Glutamatergic neuron (in vitro differentiated cells): ENCODE results near the gene RABGGTA. TPM values are rescaled to one million over a fixed set of nuclear protein-coding genes. Genes with fewer than 3 reads are reported as not detected.
A peak's percentile ranks its signal among the peaks of the same experiment; 100 is the strongest.

ENCODE experiments used
- DNase-seq: peaks from one replicate; pipeline ENCODE4 v3.0.0; 2022
- H3K27ac Mint-ChIP-seq: one replicate; pipeline ENCODE4 v1.8.0; 2020; ENCODE audit warnings: mild to moderate bottlenecking, mixed read lengths, inconsistent platforms; ENCODE audit not compliant: unreplicated experiment
- H3K27me3 Mint-ChIP-seq: one replicate; pipeline ENCODE4 v1.8.0; 2020; ENCODE audit warnings: mild to moderate bottlenecking, moderate library complexity, mixed read lengths, inconsistent platforms; ENCODE audit not compliant: unreplicated experiment
- H3K36me3 Mint-ChIP-seq: one replicate; pipeline ENCODE4 v1.8.0; 2020; ENCODE audit warnings: mild to moderate bottlenecking, mixed read lengths, inconsistent platforms; ENCODE audit not compliant: unreplicated experiment
- H3K4me1 Mint-ChIP-seq: one replicate; pipeline ENCODE4 v1.8.0; 2020; ENCODE audit warnings: mild to moderate bottlenecking, low read depth, mixed read lengths, inconsistent platforms; ENCODE audit not compliant: unreplicated experiment
- H3K4me3 Mint-ChIP-seq: one replicate; pipeline ENCODE4 v1.8.0; 2020; ENCODE audit warnings: mild to moderate bottlenecking, mixed read lengths, inconsistent platforms; ENCODE audit not compliant: unreplicated experiment
- H3K9me3 Mint-ChIP-seq: one replicate; pipeline ENCODE4 v1.8.0; 2020; ENCODE audit warnings: mild to moderate bottlenecking, moderate library complexity, mixed read lengths, inconsistent platforms; ENCODE audit not compliant: unreplicated experiment
- total RNA-seq: library from RNA; stranded (reverse); fragmentation: NEBNext Ultra II Directional; extraction: Animal tissue kit (Norgen Biotek cat#: 25700); gene quantifications from one replicate; pipeline ENCODE4 v1.2.1, GENCODE V29; 2021; ENCODE audit not compliant: unreplicated experiment
- TF ChIP-seq, protein P1 (sequence below): fragments of 200-600 bp; sonication (generic); IDR thresholded peaks from one replicate; pipeline ENCODE4 v1.5.0; 2021; ENCODE audit not compliant: partially characterized antibody, unreplicated experiment

RABGGTA gene
- total RNA-seq, 1 donor from 2014 or later: 30.3 TPM

DNA sequence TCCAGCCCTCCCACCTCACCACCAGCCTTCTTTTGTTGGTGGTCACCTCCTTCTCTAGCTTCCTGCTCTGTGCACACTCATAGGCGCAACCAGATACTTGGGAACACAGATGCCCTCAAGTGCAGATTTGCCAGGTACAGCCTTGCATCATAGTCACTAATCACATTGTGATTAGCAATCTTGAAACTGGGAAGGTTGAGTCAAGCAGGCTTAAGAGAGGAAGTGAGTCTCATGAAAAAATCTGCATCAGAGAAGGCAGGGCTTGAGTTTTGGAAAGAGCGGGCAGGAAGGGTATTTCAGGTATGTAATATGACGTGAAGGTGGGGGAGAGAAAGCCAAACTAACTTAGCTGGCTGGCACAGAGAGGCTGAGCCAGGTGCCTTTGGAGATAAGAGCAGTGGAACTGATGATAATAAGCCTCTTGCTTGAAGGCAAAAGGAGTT, 2.7 kb upstream of the RABGGTA start:
- no peak for DNase-seq

DNA sequence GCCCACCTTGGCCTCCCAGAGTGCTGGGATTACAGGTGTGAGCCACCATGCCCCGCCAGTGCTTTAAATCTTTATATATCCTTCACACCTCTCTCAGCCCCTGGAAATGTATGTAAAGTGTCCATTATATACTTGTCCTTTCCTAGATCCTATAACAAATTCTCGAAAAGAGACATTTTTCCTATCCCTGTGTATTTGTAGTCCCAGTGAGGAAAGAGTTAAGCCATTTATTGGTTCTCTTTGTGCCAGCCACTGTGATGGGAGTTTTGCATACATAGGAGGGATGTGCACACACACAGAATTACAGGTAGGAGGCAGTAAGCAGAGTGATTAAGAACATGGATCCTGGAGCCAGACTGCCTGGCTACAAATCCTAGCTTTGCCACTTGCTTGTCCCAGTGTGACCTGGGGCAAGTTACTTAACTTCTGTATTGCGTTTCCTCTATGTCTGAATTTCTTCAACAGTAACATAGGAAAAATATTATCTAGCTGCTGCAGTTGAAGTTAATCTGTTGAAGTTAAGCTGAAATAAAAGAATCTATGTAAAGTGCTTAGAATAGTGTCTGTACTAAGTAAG, 2.1 kb upstream of the RABGGTA start:
- TF ChIP-seq, protein P1, sequence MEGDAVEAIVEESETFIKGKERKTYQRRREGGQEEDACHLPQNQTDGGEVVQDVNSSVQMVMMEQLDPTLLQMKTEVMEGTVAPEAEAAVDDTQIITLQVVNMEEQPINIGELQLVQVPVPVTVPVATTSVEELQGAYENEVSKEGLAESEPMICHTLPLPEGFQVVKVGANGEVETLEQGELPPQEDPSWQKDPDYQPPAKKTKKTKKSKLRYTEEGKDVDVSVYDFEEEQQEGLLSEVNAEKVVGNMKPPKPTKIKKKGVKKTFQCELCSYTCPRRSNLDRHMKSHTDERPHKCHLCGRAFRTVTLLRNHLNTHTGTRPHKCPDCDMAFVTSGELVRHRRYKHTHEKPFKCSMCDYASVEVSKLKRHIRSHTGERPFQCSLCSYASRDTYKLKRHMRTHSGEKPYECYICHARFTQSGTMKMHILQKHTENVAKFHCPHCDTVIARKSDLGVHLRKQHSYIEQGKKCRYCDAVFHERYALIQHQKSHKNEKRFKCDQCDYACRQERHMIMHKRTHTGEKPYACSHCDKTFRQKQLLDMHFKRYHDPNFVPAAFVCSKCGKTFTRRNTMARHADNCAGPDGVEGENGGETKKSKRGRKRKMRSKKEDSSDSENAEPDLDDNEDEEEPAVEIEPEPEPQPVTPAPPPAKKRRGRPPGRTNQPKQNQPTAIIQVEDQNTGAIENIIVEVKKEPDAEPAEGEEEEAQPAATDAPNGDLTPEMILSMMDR: no peak
- H3K4me3 Mint-ChIP-seq: peak overlapping the region; percentile 21
- DNase-seq: no peak
- peaks cover 11% of the 10 kb centered on the region for H3K27me3 Mint-ChIP-seq
- H3K27ac Mint-ChIP-seq: no peak overlapping the region
- peaks cover 4% of the 10 kb centered on the region for H3K36me3 Mint-ChIP-seq
- H3K4me1 Mint-ChIP-seq: peaks cover 4% of the 10 kb centered on the region
- peaks cover 2% of the 10 kb centered on the region for H3K9me3 Mint-ChIP-seq

More for the DNA sequence above, 2.7 kb upstream of the RABGGTA start:
- H3K27ac Mint-ChIP-seq: no peak overlapping the region
- peaks cover 4% of the 10 kb centered on the region for H3K4me1 Mint-ChIP-seq
- TF ChIP-seq, protein P1: no peak
- H3K36me3 Mint-ChIP-seq: peaks cover 4% of the 10 kb centered on the region
- no peak overlapping the region for H3K4me3 Mint-ChIP-seq
- H3K9me3 Mint-ChIP-seq: peaks cover 2% of the 10 kb centered on the region
- H3K27me3 Mint-ChIP-seq: peaks cover 11% of the 10 kb centered on the region

DNA sequence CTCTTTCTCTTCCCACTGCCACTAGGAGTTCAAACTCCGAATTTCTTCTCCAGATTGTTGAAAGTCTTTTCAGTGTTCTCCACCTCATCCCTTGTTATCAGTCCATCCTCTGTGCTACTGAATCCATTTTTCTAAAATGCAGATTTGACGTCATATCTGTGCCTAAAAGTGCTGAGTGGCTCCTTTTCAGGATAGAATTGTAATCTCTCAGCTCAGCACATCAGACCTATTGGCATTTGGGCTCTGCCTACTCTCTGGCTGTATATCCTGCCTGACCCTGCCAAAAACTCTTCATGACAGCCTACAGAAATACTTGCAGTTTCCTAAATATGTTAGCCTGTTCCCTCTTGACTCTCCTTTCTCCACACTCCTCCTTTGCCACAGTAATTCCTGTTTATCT, 1.1 kb upstream of the RABGGTA start:
- Mint-ChIP-seq H3K4me1 (peaks cover 4% of the 10 kb centered on the region), H3K27me3 (peaks cover 8% of the 10 kb centered on the region), H3K36me3 (peaks cover 4% of the 10 kb centered on the region), H3K27ac (peak overlapping the region; percentile 50), H3K9me3 (peaks cover 2% of the 10 kb centered on the region), H3K4me3 (peak overlapping the region; percentile 90)
- DNase-seq: no peak
- TF ChIP-seq, protein P1: no peak

DNA sequence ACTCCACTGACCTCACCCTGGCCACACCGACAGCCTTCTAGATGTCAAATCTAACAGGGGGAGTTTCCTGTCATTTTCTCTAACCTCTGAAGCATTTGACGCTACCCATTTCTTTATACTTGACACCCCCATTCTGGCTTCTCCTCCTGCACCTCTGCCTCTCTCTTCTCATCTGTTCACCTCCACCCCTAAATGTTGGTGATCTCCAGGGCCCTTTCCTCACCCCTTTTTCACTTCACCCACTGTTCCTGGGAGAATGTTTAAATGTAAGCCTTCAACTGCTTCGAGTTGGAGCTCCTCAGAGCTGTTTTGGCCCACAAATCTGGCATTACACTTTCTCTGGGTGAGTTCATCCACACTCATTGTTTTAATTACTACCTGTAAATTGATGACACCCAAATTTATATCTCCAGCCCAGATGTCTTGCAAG, 452 bp upstream of the RABGGTA start:
- Mint-ChIP-seq H3K4me3 (peak overlapping the region; percentile 90), H3K36me3 (peaks cover 4% of the 10 kb centered on the region), H3K4me1 (peaks cover 4% of the 10 kb centered on the region), H3K27ac (peak overlapping the region; percentile 84), H3K27me3 (peaks cover 11% of the 10 kb centered on the region), H3K9me3 (peaks cover 2% of the 10 kb centered on the region)
- DNase-seq: no peak
- TF ChIP-seq, protein P1: no peak

DNA sequence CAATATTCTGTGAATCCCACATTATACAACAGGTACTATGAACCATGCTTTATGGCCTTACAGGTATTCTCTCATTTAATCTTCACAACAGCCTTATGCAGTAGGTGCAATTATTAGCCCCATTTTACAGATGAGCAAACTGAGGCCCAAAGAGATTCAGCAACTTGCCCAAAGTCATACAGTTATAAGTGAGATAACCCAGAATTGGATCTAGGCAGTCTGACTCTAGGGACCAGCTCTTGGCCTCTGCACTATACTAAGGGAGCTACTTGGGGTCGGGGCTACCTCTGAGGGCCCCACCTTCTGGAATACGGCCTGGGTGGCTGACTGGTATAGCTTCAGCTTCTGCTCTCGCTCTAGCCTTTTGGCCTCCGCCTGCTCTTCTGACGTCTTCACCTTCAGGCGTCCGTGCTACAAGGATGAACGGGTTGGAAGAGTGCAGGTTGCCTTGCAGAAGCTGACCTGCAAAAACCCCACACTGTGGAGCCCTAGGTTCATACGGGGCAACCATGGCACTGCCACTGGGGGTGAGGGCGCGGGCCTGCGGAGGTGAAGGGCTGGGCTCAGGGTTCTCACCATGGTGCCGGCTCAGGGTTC, 762 bp downstream of the RABGGTA start:
- no peak for DNase-seq

More for the DNA sequence above, 762 bp downstream of the RABGGTA start:
- TF ChIP-seq, protein P1: no peak
- peaks cover 2% of the 10 kb centered on the region for H3K9me3 Mint-ChIP-seq
- peaks cover 4% of the 10 kb centered on the region for H3K36me3 Mint-ChIP-seq
- peaks cover 13% of the 10 kb centered on the region for H3K27me3 Mint-ChIP-seq
- H3K4me1 Mint-ChIP-seq: peaks cover 4% of the 10 kb centered on the region
- peak overlapping the region; percentile 75 for H3K27ac Mint-ChIP-seq
- peak overlapping the region; percentile 88 for H3K4me3 Mint-ChIP-seq
